ENCODE results near the gene GTF2F1. TPM values are rescaled to one million over a fixed set of nuclear protein-coding genes. Genes with fewer than 3 reads are reported as not detected.

Gene GTF2F1
- total and polyA plus RNA-seq, 9 of the 15 experiments (the other 6 are each of a cell fraction or from before 2014, with no cell fraction given), result 4.7 to 75.4 (median 68.4) TPM

GRCh38 chr19:6393074-6393982, at the start of gene GTF2F1 (continued):
- peak; percentile 83 to 96; a peak in 3 of 4 replicates for TF ChIP-seq SIN3A (IDR thresholded peaks at IDR 0.05; ENCODE audit: borderline replicate concordance in 2 of 2, control insufficient read depth in 1 of 2, low read depth in 2 of 2, low read length in 2 of 2)
- TF ChIP-seq, protein P1, sequence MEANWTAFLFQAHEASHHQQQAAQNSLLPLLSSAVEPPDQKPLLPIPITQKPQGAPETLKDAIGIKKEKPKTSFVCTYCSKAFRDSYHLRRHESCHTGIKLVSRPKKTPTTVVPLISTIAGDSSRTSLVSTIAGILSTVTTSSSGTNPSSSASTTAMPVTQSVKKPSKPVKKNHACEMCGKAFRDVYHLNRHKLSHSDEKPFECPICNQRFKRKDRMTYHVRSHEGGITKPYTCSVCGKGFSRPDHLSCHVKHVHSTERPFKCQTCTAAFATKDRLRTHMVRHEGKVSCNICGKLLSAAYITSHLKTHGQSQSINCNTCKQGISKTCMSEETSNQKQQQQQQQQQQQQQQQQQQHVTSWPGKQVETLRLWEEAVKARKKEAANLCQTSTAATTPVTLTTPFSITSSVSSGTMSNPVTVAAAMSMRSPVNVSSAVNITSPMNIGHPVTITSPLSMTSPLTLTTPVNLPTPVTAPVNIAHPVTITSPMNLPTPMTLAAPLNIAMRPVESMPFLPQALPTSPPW (CRISPR knock-in tag; IDR thresholded peaks at IDR 0.05), result peak; percentile 73
- no peak for TF ChIP-seq SREBF1 (IDR thresholded peaks at IDR 0.05; ENCODE audit: borderline replicate concordance, low read depth, low read length)
- peak; percentile 65 for TF ChIP-seq PHF8 (IDR thresholded peaks at IDR 0.05; ENCODE audit: borderline replicate concordance, low read length)
- peak; percentile 45 for TF ChIP-seq TAF1 (IDR thresholded peaks at IDR 0.05; ENCODE audit: control insufficient read depth, extremely low read depth, insufficient read depth, low read length, severe bottlenecking)
- TF ChIP-seq NONO (IDR thresholded peaks at IDR 0.05; ENCODE audit: low read depth in 2 of 2, low read length in 1 of 2), result 0 out of 4 replicates have a peak, but pooled peaks of 1 of the 2 experiments have one; percentile 31
- TF ChIP-seq RBBP5 (IDR thresholded peaks at IDR 0.05; ENCODE audit: borderline replicate concordance, insufficient read depth, low read length, poor library complexity, severe bottlenecking), result peak; percentile 65
- TF ChIP-seq SRSF1 (IDR thresholded peaks at IDR 0.05; ENCODE audit: low read depth, low read length), result peak; percentile 48; the same call in 1 of the 2 replicates
- peak; percentile 83 for TF ChIP-seq ZBTB12 (CRISPR knock-in tag; IDR thresholded peaks at IDR 0.05)
- 0 out of 2 replicates have a peak, but pooled peaks have one; percentile 51 for TF ChIP-seq ZNF589 (CRISPR knock-in tag; IDR thresholded peaks at IDR 0.05; ENCODE audit: low read depth)
- TF ChIP-seq E2F6 (IDR thresholded peaks at IDR 0.05; ENCODE audit: borderline replicate concordance in 1 of 2, extremely low read depth in 1 of 2, insufficient read depth in 1 of 2, insufficient read length in 1 of 2, low read depth in 1 of 2, low read length in 1 of 2, poor library complexity in 1 of 2, severe bottlenecking in 1 of 2), result peak in 1 of 2 experiments; percentile 33
- TF ChIP-seq RREB1 (CRISPR knock-in tag; IDR thresholded peaks at IDR 0.05), result no peak
- peak; percentile 81 for TF ChIP-seq CREB1 (IDR thresholded peaks at IDR 0.05)
- TF ChIP-seq CREB1 (CRISPR knock-in tag; IDR thresholded peaks at IDR 0.05), result peak; percentile 90

All from K562 (cell line).